HG03354 (cell line): ENCODE data around the gene MDP1.
"Not testable (repeated sequence)": the region's sequence is repeated elsewhere in the genome, so short reads cannot be mapped to it uniquely, and the experiment has no call there.

Experiments used
- ATAC-seq: cut with Tn5 transposase; IDR thresholded peaks from one replicate; pipeline ENCODE4 v1.9.1; 2021; ENCODE audit warnings: mild to moderate bottlenecking; ENCODE audit not compliant: unreplicated experiment, poor library complexity, severe bottlenecking

MDP1 gene

DNA sequence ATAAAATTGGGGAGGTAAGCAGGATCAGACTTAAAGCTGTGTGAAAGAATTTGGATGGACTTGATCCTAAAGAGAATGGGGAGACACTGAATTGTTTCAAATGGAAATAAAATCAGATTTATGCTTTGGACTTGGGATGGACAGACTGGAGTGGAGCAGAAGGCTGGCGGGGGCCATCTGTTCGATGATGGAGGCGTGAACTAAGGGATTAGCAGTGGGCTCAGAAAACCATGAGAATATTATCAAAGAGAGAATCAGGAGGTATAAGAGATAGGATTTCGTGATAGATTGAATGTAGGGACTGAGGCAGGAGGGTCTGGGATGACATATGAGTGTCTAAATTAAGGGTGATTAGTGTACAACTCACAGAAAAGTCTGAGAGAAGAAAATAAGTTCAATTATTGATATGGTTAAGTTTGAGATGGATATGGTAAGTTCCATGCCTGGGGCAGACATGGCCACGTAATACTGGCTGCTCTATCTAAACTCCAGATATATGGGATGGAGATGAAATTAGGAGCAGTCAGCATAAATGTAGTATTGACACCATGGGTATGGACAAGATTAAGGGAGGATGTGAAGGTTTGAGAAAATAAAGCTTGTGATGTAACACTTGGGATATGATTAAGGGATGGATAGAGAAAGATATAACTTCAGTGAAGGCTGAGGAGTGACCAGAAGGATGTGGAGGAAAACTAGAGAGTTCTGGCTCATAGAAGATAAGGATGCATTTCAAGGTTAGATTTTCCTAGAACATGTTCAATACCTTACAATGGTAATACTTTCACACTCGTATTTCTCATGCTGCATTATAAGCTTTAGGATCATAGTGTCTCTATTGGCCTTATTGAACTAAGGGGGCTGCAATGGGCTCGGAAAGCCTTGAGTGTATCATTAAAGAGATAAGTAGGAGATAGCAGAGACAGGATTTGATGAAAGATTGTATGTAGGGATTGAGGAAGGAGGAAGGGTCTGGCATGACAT, 11.4 kb downstream of the MDP1 start:
- no peak for ATAC-seq

DNA sequence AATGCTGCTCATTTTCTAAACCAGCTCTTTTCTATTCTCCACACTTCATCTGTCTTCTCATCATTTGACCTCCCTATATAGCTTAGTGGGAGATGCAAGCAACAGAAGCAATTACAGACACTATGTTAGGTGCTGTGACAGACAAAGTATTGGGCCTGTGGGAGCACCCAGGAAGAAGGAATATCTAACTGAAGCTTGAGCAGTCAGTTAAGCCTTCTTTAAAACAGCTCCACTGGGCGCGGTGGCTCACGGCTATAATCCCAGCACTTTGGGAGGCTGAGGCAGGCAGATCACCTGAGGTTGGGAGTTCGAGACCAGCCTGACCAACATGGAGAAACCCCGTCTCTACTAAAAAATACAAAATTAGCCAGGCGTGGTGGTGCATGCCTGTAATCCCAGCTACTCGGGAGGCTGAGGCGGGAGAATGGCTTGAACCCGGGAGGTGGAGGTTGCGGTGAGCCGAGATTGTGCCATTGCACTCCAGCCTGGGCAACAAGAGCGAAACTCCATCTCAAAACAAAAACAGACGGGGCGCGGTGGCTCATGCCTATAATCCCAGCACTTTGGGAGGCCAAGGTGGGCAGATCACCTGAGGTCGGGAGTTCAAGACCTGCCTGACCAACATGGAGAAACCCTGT, 12.5 kb downstream of the MDP1 start:
- not testable (repeated sequence) for ATAC-seq

DNA sequence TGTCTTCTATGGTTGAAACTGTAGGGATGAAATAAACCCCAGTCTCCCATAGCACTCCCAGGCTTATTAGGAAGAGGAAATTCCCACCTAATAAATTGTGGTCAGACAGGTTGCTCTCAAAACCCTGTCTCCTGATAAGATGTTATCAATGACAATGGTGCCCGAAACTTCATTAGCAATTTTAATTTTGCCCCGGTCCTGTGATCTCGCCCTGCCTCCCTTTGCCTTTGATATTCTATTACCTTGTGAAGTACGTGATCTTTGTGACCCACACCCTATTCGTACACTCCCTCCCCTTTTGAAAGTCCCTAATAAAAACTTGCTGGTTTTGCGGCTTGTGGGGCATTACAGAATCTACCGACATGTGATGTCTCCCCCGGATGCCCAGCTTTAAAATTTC, 13.3 kb downstream of the MDP1 start:
- not testable (repeated sequence) for ATAC-seq

DNA sequence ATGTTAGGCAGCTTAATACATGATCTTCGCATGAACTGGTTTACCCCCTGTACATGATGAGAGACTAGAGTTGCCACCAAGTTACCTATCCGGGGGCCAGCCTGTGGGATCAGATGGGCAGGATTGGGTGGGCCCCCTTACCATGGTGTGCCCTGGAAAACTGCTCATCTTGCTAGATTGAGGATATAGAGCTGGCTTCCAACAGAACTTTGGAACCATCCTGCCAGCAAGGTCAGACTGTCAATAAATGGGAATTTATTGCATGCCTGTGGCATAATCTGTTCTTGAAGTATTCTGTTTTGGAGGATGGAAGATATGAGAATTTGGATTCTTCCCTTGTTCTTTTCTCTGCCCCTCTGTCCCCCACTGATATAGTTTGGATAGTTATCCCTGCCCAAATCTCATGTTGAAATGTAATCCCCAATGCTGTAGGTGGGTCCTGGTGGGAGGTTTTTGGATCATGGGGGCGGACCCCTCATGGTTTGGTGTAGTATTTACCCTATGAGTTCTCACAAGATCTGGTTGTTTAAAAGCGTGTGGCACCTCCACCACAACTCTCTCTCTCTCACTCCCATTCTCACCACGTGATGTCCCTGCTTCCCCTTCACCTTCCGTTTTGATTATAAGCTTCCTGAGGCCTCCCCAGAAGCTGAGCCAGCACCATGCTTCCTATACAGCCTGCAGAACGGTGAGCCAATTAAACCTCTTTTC, 16.9 kb downstream of the MDP1 start:
- ATAC-seq = no peak

DNA sequence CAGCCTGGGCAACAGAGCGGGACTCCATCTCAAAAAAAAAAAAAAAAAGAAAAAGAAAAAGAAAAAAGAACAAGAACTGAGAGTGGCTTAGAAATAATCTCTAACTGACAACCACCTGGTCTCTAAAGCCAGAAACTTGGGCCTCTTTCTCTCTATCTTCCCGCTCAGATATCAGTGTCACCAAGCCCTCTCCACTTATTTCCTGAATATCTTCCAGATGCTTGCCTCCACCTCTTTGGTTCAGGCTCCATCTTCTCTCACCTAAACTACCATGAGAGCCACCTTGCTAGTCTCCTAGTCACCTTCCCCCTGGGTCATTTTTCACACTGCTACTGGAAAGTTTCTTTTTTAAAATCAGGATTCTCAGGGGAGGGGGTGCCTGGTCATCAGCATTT, 18.8 kb downstream of the MDP1 start:
- no peak for ATAC-seq

DNA sequence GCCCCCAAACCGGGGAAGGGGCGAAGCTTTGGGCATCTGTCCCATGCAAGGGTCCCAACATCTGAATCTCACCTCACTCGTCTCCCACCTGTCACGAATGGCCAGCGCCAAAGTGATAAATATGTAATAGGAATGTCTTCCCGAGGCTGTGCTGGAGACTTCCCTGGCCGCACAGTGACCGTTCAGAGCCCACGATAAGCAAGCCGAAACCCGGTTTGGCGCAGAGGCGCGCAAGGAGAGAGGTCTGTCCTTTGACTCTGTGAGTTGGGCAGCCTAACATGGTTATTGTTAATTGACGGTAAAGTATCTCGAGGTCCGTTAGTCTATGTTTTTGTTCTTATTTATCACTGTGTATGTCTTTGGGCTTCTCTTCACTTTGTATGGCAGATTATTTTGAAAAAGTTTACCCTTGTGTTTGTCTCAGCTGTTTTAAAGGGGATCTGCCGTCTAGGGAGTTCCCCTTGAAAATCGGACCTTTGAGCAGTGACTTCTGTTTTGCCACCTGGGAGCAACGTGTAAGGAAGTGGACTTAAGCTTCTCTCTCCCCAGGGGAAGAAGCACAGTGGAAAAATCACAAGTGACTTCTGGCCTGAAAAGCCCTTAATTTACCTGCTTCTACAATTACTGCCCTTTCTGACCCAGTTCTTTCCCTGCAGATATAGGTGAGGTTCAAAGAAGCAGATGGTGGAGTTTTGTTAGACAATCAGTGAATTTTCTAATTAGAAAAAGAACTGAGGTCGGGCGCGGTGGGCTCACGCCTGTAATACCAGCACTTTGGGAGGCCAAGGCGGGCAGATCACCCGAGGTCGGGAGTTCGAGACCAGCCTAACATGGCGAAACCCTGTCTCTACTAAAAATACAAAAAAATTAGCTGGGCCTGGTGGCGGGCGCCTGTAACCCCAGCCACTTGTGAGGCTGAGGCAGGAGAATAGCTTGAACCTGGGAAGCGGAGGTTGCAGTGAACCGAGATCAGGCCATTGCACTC, 19.5 kb downstream of the MDP1 start:
- peak; percentile 23 for ATAC-seq

DNA sequence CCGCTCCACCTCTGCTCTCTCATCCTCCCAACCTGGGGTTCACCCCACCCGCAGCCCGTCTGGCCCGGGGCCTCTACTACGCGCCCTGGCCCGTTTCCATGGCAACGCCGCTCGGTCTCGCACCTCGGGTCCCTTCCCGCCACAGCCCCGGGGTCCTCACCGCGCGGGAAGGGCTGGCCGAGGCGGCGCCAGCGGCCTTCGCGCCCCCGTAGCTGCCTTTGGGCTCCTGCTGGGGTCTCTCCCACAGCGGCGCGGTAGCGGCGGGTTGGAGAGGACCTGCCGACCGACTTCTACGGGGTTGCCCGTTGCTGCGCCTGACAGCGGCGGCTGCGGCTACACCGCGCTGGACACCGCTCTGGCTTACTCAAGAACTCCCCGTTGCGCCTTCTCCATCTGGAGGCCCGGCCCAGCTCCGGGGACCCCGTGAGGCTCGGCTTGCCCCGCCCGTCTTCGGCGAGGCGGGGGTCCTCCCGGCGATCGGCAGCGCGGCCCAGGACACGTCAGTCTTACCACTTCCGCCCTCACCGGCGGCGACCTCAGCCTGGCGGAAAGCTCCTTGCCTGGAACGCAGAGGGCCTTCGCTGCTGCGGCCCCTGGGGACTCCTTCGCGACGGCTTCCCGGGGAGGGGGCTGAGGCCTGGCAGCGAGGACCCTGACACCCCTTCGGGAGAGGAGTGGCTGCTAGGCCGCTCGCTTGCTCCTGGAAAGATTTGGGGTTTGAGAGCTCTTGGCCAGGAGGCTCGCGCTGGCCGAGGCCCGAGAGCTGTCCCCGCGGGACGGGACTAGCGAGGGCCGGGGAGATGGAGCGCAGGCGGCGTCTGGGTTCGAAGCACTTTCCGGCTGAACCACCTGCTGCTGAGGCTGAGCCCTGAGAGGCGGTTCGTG, 20.4 kb downstream of the MDP1 start, which contains the start of gene TM9SF1:
Gene TM9SF1, minus strand, starts transcription at position 256 of the 885 bp plus-strand sequence. CDS start 422 bp downstream, outside the sequence.
- ATAC-seq = peak; percentile 89

DNA sequence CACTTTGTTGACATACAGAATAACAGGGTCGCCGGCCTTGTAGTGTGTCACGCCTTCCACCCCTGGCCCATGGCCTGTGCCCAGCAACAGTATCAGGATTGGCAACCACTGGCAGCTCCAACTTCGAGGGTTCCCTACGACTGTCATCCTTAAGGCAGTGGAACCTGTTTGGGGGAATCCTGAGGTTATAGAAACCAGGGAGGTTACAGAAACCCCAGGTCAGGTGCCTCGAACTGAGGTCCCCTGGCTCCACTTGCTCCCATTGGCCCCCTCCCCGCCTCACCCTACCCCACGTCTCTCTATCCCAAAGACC, 21.0 kb downstream of the MDP1 start:
- ATAC-seq = no peak

DNA sequence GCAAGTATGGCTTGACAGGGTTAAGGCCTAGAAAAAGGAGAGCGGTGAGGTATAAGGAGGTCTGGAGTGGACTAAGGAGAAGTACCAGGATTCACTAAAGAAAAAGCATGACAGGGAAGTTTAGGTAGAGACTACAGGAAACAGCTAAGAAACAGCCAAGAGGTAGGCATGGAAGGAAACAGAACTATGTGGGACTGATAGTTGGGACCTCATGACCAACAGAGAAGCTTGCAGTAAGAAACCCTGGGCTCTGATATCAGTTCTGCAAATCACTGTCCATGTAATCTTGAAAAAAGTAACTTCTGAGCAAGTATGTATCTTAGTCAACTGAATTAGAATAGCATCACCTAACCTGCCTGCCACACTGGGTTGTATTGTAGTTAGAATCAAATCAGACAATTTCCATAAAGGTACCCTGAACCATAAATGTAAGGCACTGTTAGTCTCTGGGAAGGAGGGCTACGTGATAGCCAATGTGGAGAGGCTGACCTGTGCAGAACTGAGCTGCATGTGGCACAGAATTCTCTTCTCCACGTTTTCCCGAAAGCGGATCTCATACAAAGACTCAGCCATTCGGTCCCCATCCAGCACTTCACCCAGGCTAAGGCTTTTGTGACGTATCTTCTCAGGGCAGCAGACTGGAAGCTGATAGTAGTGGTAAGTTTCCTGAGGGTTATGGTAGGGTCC, 21.5 kb downstream of the MDP1 start:
- ATAC-seq = no peak

DNA sequence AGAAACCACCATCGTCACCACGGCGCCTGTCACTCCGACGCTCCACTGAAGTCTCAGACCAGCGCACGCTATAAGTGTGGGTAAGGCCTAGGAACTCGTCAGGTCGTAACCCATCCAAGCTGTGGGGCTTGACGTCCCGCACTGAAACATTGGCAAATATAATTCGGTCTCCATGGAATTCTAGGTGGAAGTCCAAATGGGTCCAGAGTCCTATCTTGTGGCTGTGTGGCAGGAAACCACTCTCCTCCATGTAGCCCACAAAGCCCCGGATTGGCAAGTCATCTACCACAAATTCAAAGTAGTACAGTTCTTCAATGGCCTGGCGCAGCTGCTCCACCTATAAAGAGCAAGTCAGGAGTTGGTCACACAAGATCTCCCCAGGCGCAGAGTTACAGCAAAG, 22.9 kb downstream of the MDP1 start:
- no peak for ATAC-seq

DNA sequence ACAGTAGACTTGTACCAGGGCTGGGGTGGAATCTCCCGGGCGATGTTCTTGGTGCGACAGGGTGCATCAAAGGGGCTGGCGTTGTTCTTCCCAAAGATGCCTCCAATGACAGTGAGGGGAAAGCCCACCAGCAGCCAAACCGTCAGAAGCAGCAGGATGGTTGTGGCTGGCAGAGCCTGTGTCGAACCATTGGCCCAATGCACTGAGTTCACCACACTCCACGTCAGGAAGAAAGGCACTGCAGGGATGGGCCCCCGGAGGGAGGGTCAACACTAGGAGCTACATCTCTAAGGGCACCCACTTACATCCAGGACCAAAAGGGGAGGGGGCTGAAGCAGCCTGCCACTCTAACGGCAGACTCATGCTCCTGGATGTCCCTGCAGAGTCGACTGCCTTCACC, 25.4 kb downstream of the MDP1 start:
- no peak for ATAC-seq

DNA sequence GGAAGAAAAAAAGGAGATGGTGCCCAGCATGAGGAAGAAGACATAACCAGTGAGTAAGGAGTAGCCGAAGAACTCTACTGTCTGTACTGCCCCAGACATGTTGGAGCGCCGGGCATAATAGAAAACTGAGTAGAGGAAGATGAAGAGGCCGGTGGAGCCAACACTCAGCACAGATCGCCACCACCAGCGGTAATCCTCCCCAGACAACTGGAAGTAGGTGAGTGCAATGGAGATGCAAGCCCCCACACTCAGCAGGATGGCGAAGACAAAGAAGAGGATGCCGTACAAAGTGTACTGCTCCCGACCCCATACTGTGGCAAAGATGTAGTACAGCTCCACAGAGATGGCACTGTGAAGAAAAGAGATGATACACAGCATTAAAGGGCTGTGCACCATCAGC, 26.4 kb downstream of the MDP1 start:
- ATAC-seq = no peak

DNA sequence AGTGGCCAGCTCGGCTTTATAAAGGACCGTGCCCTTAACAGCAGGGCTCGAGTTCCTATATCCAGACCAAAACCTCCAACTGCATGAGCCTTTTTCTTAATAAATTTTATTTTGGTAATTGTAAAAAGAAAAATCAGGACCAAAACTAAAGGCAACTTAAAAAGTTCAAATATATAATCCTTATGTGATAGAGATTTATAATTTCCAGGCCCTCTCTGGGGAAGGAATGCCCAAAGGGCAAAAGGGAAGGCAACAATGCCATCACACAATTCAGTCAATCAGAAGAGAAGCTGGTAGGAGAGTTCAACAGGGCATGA, 26.8 kb downstream of the MDP1 start:
- no peak for ATAC-seq

DNA sequence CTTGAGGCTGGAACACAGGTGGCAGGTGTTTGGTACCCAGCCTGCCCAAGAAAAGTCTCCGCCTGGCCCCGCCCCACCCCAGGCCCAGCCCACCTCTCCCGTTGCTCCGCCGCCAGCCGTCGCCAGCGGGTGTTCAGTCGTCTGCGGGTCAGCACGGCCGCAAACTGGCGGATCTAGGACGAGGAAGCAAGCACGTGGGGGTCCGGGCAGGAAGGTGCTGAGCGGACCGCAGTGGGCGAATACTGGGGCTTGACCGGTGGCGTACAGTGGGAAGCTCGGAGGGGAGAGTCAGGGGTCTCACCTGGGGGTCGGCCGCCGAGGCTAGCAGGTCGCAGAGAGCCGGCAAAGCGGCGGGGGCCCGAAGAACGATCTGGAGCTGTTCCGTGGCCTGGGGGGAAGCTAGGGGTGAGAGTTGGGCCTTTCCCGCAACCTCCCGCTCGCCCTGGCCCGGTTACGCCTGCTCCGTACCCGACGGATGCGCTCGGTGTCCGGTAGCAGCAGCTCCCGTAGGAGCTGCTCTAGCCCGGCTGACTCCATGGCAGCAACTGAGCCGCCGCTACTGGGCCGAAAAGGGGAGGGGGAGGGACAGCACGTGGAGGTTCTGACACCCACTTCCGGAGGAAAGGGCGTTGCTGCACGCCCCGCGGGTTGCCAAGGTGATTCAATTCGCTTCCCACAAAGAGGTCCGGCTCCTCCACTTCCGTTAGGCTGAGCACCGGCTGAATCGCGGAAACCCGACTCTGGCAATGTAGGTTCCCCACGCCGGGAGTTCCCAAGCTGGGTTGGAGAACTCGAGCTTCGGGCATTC, 27.4 kb downstream of the MDP1 start, which contains the start of gene IPO4:
Gene IPO4, minus strand, starts transcription at position 566 of the 808 bp plus-strand sequence. Its CDS starts 29 bp downstream, at position 537.
- ATAC-seq = peak; percentile 91

DNA sequence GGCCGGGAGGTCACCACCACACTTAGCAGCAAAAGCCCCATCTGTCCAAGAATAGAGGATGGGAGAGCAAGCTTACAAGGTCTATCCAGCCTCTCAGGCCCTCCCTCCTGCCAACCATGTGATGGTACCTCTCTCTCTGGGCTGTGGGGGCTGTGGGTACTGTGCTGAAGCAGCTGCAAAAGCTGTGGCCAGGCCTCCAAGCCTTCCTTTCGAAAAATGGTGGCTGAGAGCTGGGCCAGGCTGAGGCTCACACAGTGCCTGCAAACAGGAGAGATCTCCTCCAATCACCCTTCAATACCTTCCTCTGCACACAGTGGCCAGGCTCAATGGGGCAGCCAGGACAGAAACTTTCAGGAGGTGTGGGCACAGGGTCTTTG, 28.3 kb downstream of the MDP1 start:
- ATAC-seq = no peak

DNA sequence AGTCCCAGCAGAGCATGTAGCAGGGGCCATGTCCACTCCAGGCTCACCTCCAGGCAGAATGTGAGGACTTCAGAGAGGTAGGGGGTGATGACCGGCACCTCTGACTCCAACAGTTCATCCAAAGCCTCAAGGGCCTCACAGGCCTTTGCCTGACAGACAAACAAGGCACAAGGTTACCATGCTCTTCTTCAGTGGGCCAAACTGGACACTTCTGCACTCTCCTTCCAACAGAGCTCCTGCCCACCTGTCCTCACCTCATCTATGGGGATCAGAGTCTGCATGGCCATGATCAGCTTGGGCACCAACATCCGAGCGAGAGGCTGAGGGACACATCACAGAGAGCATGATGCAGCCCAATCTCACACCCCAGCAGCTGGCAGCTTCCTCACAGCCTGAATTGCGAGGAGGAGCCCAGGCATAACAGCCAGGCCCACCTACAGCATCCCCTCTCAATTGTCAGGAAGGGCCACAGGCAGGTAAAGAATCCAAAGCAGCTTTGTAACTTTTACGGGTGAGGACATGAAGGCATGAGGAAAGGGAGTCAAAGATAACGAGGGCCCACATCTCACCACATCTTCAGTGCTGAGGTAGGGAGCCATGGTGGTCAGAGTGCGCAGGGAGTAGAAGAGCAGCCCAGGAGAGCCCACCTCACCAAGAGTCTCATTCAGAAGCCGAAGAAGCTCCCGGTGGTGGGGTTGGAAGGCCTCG, 28.9 kb downstream of the MDP1 start:
- ATAC-seq = no peak

DNA sequence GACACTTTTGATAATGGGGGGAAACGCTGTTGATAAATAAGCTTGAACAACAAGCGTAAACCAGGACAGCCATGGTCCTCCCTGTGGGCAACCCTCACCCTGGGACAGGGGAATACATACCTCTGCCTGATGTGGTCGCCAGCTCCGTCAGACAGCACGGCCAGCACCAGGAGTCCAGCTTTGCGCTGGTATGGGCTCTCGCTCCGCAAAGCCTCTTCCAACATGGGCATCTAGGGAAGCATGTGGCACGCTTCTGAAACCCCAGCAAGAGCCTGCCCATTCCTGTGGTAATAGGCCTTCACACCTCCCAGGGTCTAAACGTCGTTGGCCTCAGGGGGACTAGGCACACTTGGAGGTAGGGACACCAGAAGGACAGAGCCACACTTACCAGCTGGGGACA, 30.1 kb downstream of the MDP1 start:
- no peak for ATAC-seq
